ENCODE results near the gene RALGAPA2.

The RALGAPA2 gene

GRCh38 chr20:20492521-20493332 is 219.7 kb downstream of the RALGAPA2 start:
- Histone ChIP-seq H3K79me2 (ENCODE audit: low read length) (no peaks in the 10 kb centered on the region), H3K4me2 (ENCODE audit: low read length) (no peak overlapping the region), H2AFZ (ENCODE audit: low read depth, low read length) (no peak overlapping the region), H3K27me3 (ENCODE audit: low read depth, low read length) (no peaks in the 10 kb centered on the region), H3K27ac (ENCODE audit: low read length) (no peak overlapping the region), H3K36me3 (replicated peaks; ENCODE audit: low read depth, low read length) (peaks cover 7% of the 10 kb centered on the region), H3K9me3 (ENCODE audit: insufficient read depth, low read length) (no peaks in the 10 kb centered on the region), H4K20me1 (ENCODE audit: insufficient read depth, low read length) (no peaks in the 10 kb centered on the region), H3K9ac (ENCODE audit: low read length) (no peak overlapping the region), H3K4me3 (ENCODE audit: low read length) (no peak overlapping the region), H3K4me1 (ENCODE audit: low read length) (peaks cover 67% of the 10 kb centered on the region)
- no peak for TF ChIP-seq CTCF (IDR thresholded peaks at IDR 0.05; ENCODE audit: low read depth, low read length)
- TF ChIP-seq EZH2phosphoT487 (IDR thresholded peaks at IDR 0.05; ENCODE audit: low read depth), result no peak

GRCh38 chr20:20491784-20492264 is 220.6 kb downstream of the RALGAPA2 start:
- Histone ChIP-seq H3K9me3 (ENCODE audit: insufficient read depth, low read length) (no peaks in the 10 kb centered on the region), H3K9ac (ENCODE audit: low read length) (no peak overlapping the region), H3K27me3 (ENCODE audit: low read depth, low read length) (no peaks in the 10 kb centered on the region), H4K20me1 (ENCODE audit: insufficient read depth, low read length) (no peaks in the 10 kb centered on the region), H3K4me3 (ENCODE audit: low read length) (no peak overlapping the region), H3K4me1 (ENCODE audit: low read length) (peaks cover 58% of the 10 kb centered on the region), H3K27ac (ENCODE audit: low read length) (no peak overlapping the region), H2AFZ (ENCODE audit: low read depth, low read length) (no peak overlapping the region), H3K36me3 (replicated peaks; ENCODE audit: low read depth, low read length) (peaks cover 7% of the 10 kb centered on the region), H3K79me2 (ENCODE audit: low read length) (no peaks in the 10 kb centered on the region), H3K4me2 (ENCODE audit: low read length) (no peak overlapping the region)
- no peak for TF ChIP-seq EZH2phosphoT487 (IDR thresholded peaks at IDR 0.05; ENCODE audit: low read depth)
- TF ChIP-seq CTCF (IDR thresholded peaks at IDR 0.05; ENCODE audit: low read depth, low read length), result no peak

- H3K27ac ChIP-seq (ENCODE audit: low read length), result no peak overlapping the region
- peaks cover 52% of the 10 kb centered on the region for H3K4me1 ChIP-seq (ENCODE audit: low read length)
- H4K20me1 ChIP-seq (ENCODE audit: insufficient read depth, low read length), result no peaks in the 10 kb centered on the region
- no peak overlapping the region for H3K9ac ChIP-seq (ENCODE audit: low read length)
- H3K4me2 ChIP-seq (ENCODE audit: low read length), result no peak overlapping the region
- H3K27me3 ChIP-seq (ENCODE audit: low read depth, low read length), result no peaks in the 10 kb centered on the region
- no peak overlapping the region for H3K4me3 ChIP-seq (ENCODE audit: low read length)
- no peaks in the 10 kb centered on the region for H3K79me2 ChIP-seq (ENCODE audit: low read length)
- H3K9me3 ChIP-seq (ENCODE audit: insufficient read depth, low read length), result no peaks in the 10 kb centered on the region
- TF ChIP-seq EZH2phosphoT487 (IDR thresholded peaks at IDR 0.05; ENCODE audit: low read depth), result no peak
- no peak for TF ChIP-seq CTCF (IDR thresholded peaks at IDR 0.05; ENCODE audit: low read depth, low read length)
- peaks cover 7% of the 10 kb centered on the region for H3K36me3 ChIP-seq (replicated peaks; ENCODE audit: low read depth, low read length)
- no peak overlapping the region for H2AFZ ChIP-seq (ENCODE audit: low read depth, low read length)
Measured at GRCh38 chr20:20491110-20491783, 221.2 kb downstream of the RALGAPA2 start.

GRCh38 chr20:20490673-20491072 is 221.8 kb downstream of the RALGAPA2 start:
- Histone ChIP-seq H3K4me3 (ENCODE audit: low read length) (no peak overlapping the region), H3K27me3 (ENCODE audit: low read depth, low read length) (no peaks in the 10 kb centered on the region)

More at GRCh38 chr20:20490673-20491072, 221.8 kb downstream of the RALGAPA2 start:
- TF ChIP-seq CTCF (IDR thresholded peaks at IDR 0.05; ENCODE audit: low read depth, low read length), result no peak
- TF ChIP-seq EZH2phosphoT487 (IDR thresholded peaks at IDR 0.05; ENCODE audit: low read depth), result no peak
- no peaks in the 10 kb centered on the region for H3K9me3 ChIP-seq (ENCODE audit: insufficient read depth, low read length)
- H3K4me2 ChIP-seq (ENCODE audit: low read length), result no peak overlapping the region
- H3K4me1 ChIP-seq (ENCODE audit: low read length), result peaks cover 46% of the 10 kb centered on the region
- peaks cover 7% of the 10 kb centered on the region for H3K36me3 ChIP-seq (replicated peaks; ENCODE audit: low read depth, low read length)
- H3K9ac ChIP-seq (ENCODE audit: low read length), result no peak overlapping the region
- no peaks in the 10 kb centered on the region for H4K20me1 ChIP-seq (ENCODE audit: insufficient read depth, low read length)
- no peaks in the 10 kb centered on the region for H3K79me2 ChIP-seq (ENCODE audit: low read length)
- H3K27ac ChIP-seq (ENCODE audit: low read length), result no peak overlapping the region
- H2AFZ ChIP-seq (ENCODE audit: low read depth, low read length), result no peak overlapping the region

Measured in OCI-LY3 (cell line).